Kidney tubule cell (primary cell): ENCODE results near the gene NEK10.

Experiments
- DNase-seq: peaks from one replicate; pipeline ENCODE4 v3.0.0-alpha.2; 2018; ENCODE audit warnings: low spot score

Gene NEK10

GRCh38 chr3:27228805-27229204 is 140.4 kb downstream of the NEK10 start:
- no peak for DNase-seq

GRCh38 chr3:27224197-27224596 is 145.0 kb downstream of the NEK10 start:
- no peak for DNase-seq

GRCh38 chr3:27221264-27221932 is 147.8 kb downstream of the NEK10 start:
- no peak for DNase-seq

GRCh38 chr3:27220166-27220565 is 149.0 kb downstream of the NEK10 start:
- peak; percentile 14 for DNase-seq

GRCh38 chr3:27219127-27219845 is 149.9 kb downstream of the NEK10 start:
- peak; percentile 61 for DNase-seq

- DNase-seq = peak; percentile 57
Measured at GRCh38 chr3:27216955-27217552, 152.1 kb downstream of the NEK10 start.

GRCh38 chr3:27216295-27216855 is 152.8 kb downstream of the NEK10 start:
- DNase-seq = no peak

- no peak for DNase-seq
Measured at GRCh38 chr3:27213450-27213849, 155.7 kb downstream of the NEK10 start.

- DNase-seq = no peak
Measured at GRCh38 chr3:27209617-27210264, 159.4 kb downstream of the NEK10 start.

GRCh38 chr3:27208961-27209616 is 160.1 kb downstream of the NEK10 start:
- no peak for DNase-seq

- DNase-seq = no peak
Measured at GRCh38 chr3:27202959-27203358, 166.2 kb downstream of the NEK10 start.

GRCh38 chr3:27201492-27201891 is 167.7 kb downstream of the NEK10 start:
- DNase-seq = peak; percentile 23

- no peak for DNase-seq
Measured at GRCh38 chr3:27200721-27201489, 168.3 kb downstream of the NEK10 start.

GRCh38 chr3:27194861-27195483 is 174.2 kb downstream of the NEK10 start:
- no peak for DNase-seq

- DNase-seq = no peak
Measured at GRCh38 chr3:27193056-27193455, 176.1 kb downstream of the NEK10 start.

GRCh38 chr3:27186013-27186412 is 183.2 kb downstream of the NEK10 start:
- no peak for DNase-seq

GRCh38 chr3:27185231-27185989 is 183.8 kb downstream of the NEK10 start:
- DNase-seq = no peak

- DNase-seq = no peak
Measured at GRCh38 chr3:27184261-27184660, 184.9 kb downstream of the NEK10 start.

- DNase-seq = no peak
Measured at GRCh38 chr3:27176256-27176655, 192.9 kb downstream of the NEK10 start.

GRCh38 chr3:27174530-27174929 is 194.7 kb downstream of the NEK10 start:
- DNase-seq = no peak
